ENCODE results near the gene RYR2. TPM values are rescaled to one million over a fixed set of nuclear protein-coding genes. Genes with fewer than 3 reads are reported as not detected.

Gene RYR2
- total RNA-seq, 4 donors from 2014 or later = 0.23 to 4.6 (median 0.89) TPM

- no peak for DNase-seq
- Histone ChIP-seq H3K27ac (no peak overlapping the region), H3K9me3 (peaks cover 0 to 5% (median 0%) of the 10 kb centered on the region in 3 donors), H3K27me3 (no peaks in the 10 kb centered on the region), H3K36me3 (no peaks in the 10 kb centered on the region), H3K4me1 (peaks cover 0 to 5% (median 0%) of the 10 kb centered on the region in 3 donors), H3K4me3 (no peak overlapping the region)
- no peak for TF ChIP-seq CTCF (IDR thresholded peaks at IDR 0.05)
- TF ChIP-seq POLR2A (IDR thresholded peaks at IDR 0.05) = no peak
- intact Hi-C loops (cut with DNase I) = no loop called here
- 65 to 66% methylated on average over 3 of the region's 3 CpGs for WGBS, 2 donors
These were observed 12.7 kb upstream of the RYR2 start for GRCh38 chr1:237029240-237029639.

- no peak for DNase-seq
- WGBS, 2 donors = 61 to 65% methylated on average over 7 to 9 of the region's 9 CpGs
- intact Hi-C loops (cut with DNase I) = no loop called here
- no peaks in the 10 kb centered on the region for H3K27me3 ChIP-seq
- no peak overlapping the region for H3K27ac ChIP-seq
- TF ChIP-seq CTCF (IDR thresholded peaks at IDR 0.05) (no peak), POLR2A (IDR thresholded peaks at IDR 0.05) (no peak)
- H3K9me3 ChIP-seq = peaks cover 0 to 5% (median 0%) of the 10 kb centered on the region in 3 donors
- peaks cover 0 to 5% (median 0%) of the 10 kb centered on the region in 3 donors for H3K4me1 ChIP-seq
- H3K4me3 ChIP-seq = no peak overlapping the region
- no peaks in the 10 kb centered on the region for H3K36me3 ChIP-seq
These were observed 12.0 kb upstream of the RYR2 start for GRCh38 chr1:237029850-237030535.

GRCh38 chr1:237031480-237031879 is 10.5 kb upstream of the RYR2 start:
- no peak for DNase-seq
- TF ChIP-seq CTCF (IDR thresholded peaks at IDR 0.05) (no peak), POLR2A (IDR thresholded peaks at IDR 0.05) (no peak)
- Histone ChIP-seq H3K9me3 (no peaks in the 10 kb centered on the region), H3K27ac (peak overlapping the region in 1 of 4 donors; percentile 65), H3K4me1 (peaks cover 0 to 5% (median 0%) of the 10 kb centered on the region in 3 donors), H3K36me3 (no peaks in the 10 kb centered on the region), H3K4me3 (no peak overlapping the region), H3K27me3 (no peaks in the 10 kb centered on the region)
- WGBS, 2 donors = 58 to 75% methylated on average over 4 of the region's 4 CpGs
- intact Hi-C loops (cut with DNase I) = no loop called here

GRCh38 chr1:237032029-237032428 is 10.0 kb upstream of the RYR2 start:
- intact Hi-C loops (cut with DNase I) = no loop called here
- TF ChIP-seq CTCF (IDR thresholded peaks at IDR 0.05) (no peak), POLR2A (IDR thresholded peaks at IDR 0.05) (no peak)
- Histone ChIP-seq H3K27ac (peak overlapping the region in 1 of 4 donors; percentile 65), H3K4me3 (no peak overlapping the region), H3K4me1 (peaks cover 0 to 5% (median 0%) of the 10 kb centered on the region in 3 donors), H3K9me3 (no peaks in the 10 kb centered on the region), H3K36me3 (no peaks in the 10 kb centered on the region), H3K27me3 (no peaks in the 10 kb centered on the region)
- no peak for DNase-seq
- 24 to 50% methylated on average over 7 of the region's 7 CpGs for WGBS, 2 donors

- Histone ChIP-seq H3K36me3 (no peaks in the 10 kb centered on the region), H3K9me3 (no peaks in the 10 kb centered on the region), H3K4me1 (peaks cover 0 to 5% (median 0%) of the 10 kb centered on the region in 3 donors), H3K27ac (no peak overlapping the region), H3K27me3 (no peaks in the 10 kb centered on the region), H3K4me3 (no peak overlapping the region)
- no peak for TF ChIP-seq CTCF (IDR thresholded peaks at IDR 0.05)
- no peak for TF ChIP-seq POLR2A (IDR thresholded peaks at IDR 0.05)
- WGBS, 2 donors = 86 to 88% methylated on average over 2 to 4 of the region's 4 CpGs
- intact Hi-C loops (cut with DNase I) = no loop called here
- DNase-seq = no peak
These were observed 8.9 kb upstream of the RYR2 start for GRCh38 chr1:237033061-237033460.

Data from esophagus squamous epithelium (tissue), 5 donors.